ENCODE measurements around the gene TCTN2.

Gene TCTN2

GRCh38 chr12:123670882-123671728 is at the start of gene TCTN2:
Gene TCTN2, plus strand, starts transcription at chr12:123671113. Its CDS starts 128 bp downstream, at chr12:123671241.
- DNase-seq: peak; percentile 92

- no peak for DNase-seq
These were observed 49.0 kb upstream of the TCTN2 start for GRCh38 chr12:123621619-123622530.

- DNase-seq: peak; percentile 95
These were observed 37.4 kb upstream of the TCTN2 start, which contains the start of the genes EIF2B1 and GTF2H3 for GRCh38 chr12:123633379-123634141. Gene EIF2B1, minus strand, starts transcription at chr12:123633686. Its CDS starts 129 bp downstream, at chr12:123633557. Gene GTF2H3, plus strand, starts transcription at chr12:123633829. Its CDS starts 31 bp downstream, at chr12:123633860.

GRCh38 chr12:123634142-123634561 is 36.8 kb upstream of the TCTN2 start:
- no peak for DNase-seq

- no peak for DNase-seq
These were observed 27.0 kb upstream of the TCTN2 start for GRCh38 chr12:123643911-123644310.

- no peak for DNase-seq
These were observed 25.5 kb upstream of the TCTN2 start for GRCh38 chr12:123645380-123645779.

GRCh38 chr12:123645878-123646277 is 25.0 kb upstream of the TCTN2 start:
- no peak for DNase-seq

GRCh38 chr12:123648401-123648800 is 22.5 kb upstream of the TCTN2 start:
- DNase-seq: no peak

GRCh38 chr12:123654129-123654701 is 16.7 kb upstream of the TCTN2 start:
- DNase-seq: no peak

GRCh38 chr12:123655420-123655819 is 15.5 kb upstream of the TCTN2 start:
- DNase-seq: no peak

- no peak for DNase-seq
These were observed 14.5 kb upstream of the TCTN2 start for GRCh38 chr12:123656392-123656791.

- no peak for DNase-seq
These were observed 13.7 kb upstream of the TCTN2 start for GRCh38 chr12:123657211-123657610.

GRCh38 chr12:123659996-123660727 is 10.8 kb upstream of the TCTN2 start:
- DNase-seq: no peak

GRCh38 chr12:123667771-123668170 is 3.1 kb upstream of the TCTN2 start:
- DNase-seq: no peak

GRCh38 chr12:123671876-123672275 is 963 bp downstream of the TCTN2 start:
- DNase-seq: no peak

GRCh38 chr12:123675436-123675835 is 4.5 kb downstream of the TCTN2 start:
- DNase-seq: no peak

- DNase-seq: no peak
These were observed 5.9 kb downstream of the TCTN2 start for GRCh38 chr12:123676616-123677320.

- DNase-seq: no peak
These were observed 8.1 kb downstream of the TCTN2 start for GRCh38 chr12:123678981-123679380.

- DNase-seq: no peak
These were observed 10.7 kb downstream of the TCTN2 start for GRCh38 chr12:123681605-123682004.

- no peak for DNase-seq
These were observed 13.1 kb downstream of the TCTN2 start for GRCh38 chr12:123683964-123684363.

- no peak for DNase-seq
These were observed 15.8 kb downstream of the TCTN2 start for GRCh38 chr12:123686636-123687190.

Data from NCI-H2029 (cell line).